HCT116 (cell line): ENCODE measurements around the gene TLCD3A. TPM values are rescaled to one million over a fixed set of nuclear protein-coding genes. Genes with fewer than 3 reads are reported as not detected.

Source experiments
- ATAC-seq: fragments of 200-7000 bp; cut with Tn5 transposase; 2 replicates; pipeline ENCODE4 v1.9.1; 2020; ENCODE audit warnings: mild to moderate bottlenecking, moderate library complexity
- BruUV-seq: library from RNA; stranded (reverse); fragments of 400-500 nt; replicated peaks from 2 replicates; lab custom pipeline; 2021; lab: Mats Ljungman, UMichigan
- CTCF ChIA-PET: fragments of 300-600 bp; sonication (Branson Sonifier 250); formaldehyde crosslinking; loops from one replicate; lab custom pipeline; 2021; ENCODE audit warnings: antibody characterized with exemption; lab: Charles Lee
- POLR2A ChIA-PET: fragments of 300-600, 350-600 bp; sonication (Branson Sonifier 250); formaldehyde crosslinking; loops from one replicate; lab custom pipeline; 2021; ENCODE audit warnings: antibody characterized with exemption; lab: Charles Lee
- RAD21 ChIA-PET, 2 experiments: fragments of 300-600 bp; sonication (Branson Sonifier 250); formaldehyde crosslinking; loops; one replicate each; lab custom pipeline; 2023; ENCODE audit warnings: low total read pairs in 2 of 2; ENCODE audit not compliant: uncharacterized antibody in 2 of 2, unreplicated experiment in 2 of 2, low non-redundant PET in 1 of 2; lab: Charles Lee
- DNase-seq: peaks from one replicate; pipeline ENCODE4 v3.0.0-alpha.2; 2010; ENCODE audit warnings: low read depth, low spot score
- H2AFZ ChIP-seq: fragments of 200-600 bp; shearing (Covaris generic), sonication (generic); 2 replicates; pipeline ENCODE4 v1.6.1; 2017; ENCODE audit warnings: low read depth, mixed run types, mixed read lengths, antibody characterized with exemption, low read length; ENCODE audit not compliant: poor library complexity, severe bottlenecking
- H3K27ac ChIP-seq: 2 replicates; pipeline ENCODE4 v1.5.1; 2012; ENCODE audit warnings: low read depth, low read length
- H3K27me3 ChIP-seq: fragments of 200-600 bp; sonication (generic); 2 replicates; pipeline ENCODE4 v1.6.1; 2016; ENCODE audit warnings: mixed run types, low read length, mixed read lengths; ENCODE audit not compliant: insufficient read depth
- H3K36me3 ChIP-seq, 2 experiments: fragments of 200-500 bp in 1 of 2; fragments of 200-600 bp in 1 of 2; sonication (Bioruptor generic) in 1 of 2; sonication (generic) in 1 of 2; 2 replicates each; pipeline versions ENCODE4 v1.5.1 to v1.6.1; 2014 to 2016; ENCODE audit warnings: low read length in 2 of 2, inconsistent platforms in 1 of 2, mixed read lengths in 1 of 2, mixed run types in 1 of 2; ENCODE audit not compliant: insufficient read depth in 2 of 2, control insufficient read depth in 1 of 2
- H3K4me1 ChIP-seq, 2 experiments: fragments of 200-600 bp in 1 of 2; sonication (generic) in 1 of 2; 2 replicates each; pipeline versions ENCODE4 v1.5.1 to v1.6.1; 2012 to 2017; ENCODE audit warnings: low read length in 2 of 2, inconsistent platforms in 1 of 2, mild to moderate bottlenecking in 1 of 2, mixed read lengths in 1 of 2, mixed run types in 1 of 2, moderate library complexity in 1 of 2; ENCODE audit not compliant: insufficient read depth in 2 of 2, control insufficient read depth in 1 of 2
- H3K4me2 ChIP-seq: fragments of 200-600 bp; sonication (generic); 2 replicates; pipeline ENCODE4 v1.6.1; 2017; ENCODE audit warnings: mixed run types, low read length, mixed read lengths
- H3K4me3 ChIP-seq, 2 experiments: fragments of 200-600 bp in 1 of 2; sonication (generic) in 1 of 2; replicated peaks in 1 of 2; 2 replicates each; pipeline ENCODE4 v1.5.1; 2011 to 2016; ENCODE audit warnings: low read length in 2 of 2, control low read depth in 1 of 2, low read depth in 1 of 2, mild to moderate bottlenecking in 1 of 2, mixed read lengths in 1 of 2, mixed run types in 1 of 2
- H3K79me2 ChIP-seq: fragments of 200-600 bp; sonication (generic); 2 replicates; pipeline ENCODE4 v1.6.1; 2017; ENCODE audit warnings: mild to moderate bottlenecking, mixed run types, low read length, moderate library complexity, mixed read lengths; ENCODE audit not compliant: insufficient read depth
- H3K9ac ChIP-seq: fragments of 200-600 bp; sonication (generic); 2 replicates; pipeline ENCODE4 v1.6.1; 2016; ENCODE audit warnings: low read length, mixed read lengths
- H3K9me2 ChIP-seq: fragments of 200-600 bp; sonication (generic), shearing (Covaris generic); 2 replicates; pipeline ENCODE4 v1.6.1; 2017; ENCODE audit warnings: mixed run types, mild to moderate bottlenecking, moderate library complexity; ENCODE audit not compliant: insufficient read depth
- H3K9me3 ChIP-seq, 2 experiments: fragments of 200-500 bp in 1 of 2; fragments of 200-600 bp in 1 of 2; sonication (Bioruptor generic) in 1 of 2; sonication (generic) in 1 of 2; 2 replicates each; pipeline ENCODE4 v1.6.1; 2014 to 2017; ENCODE audit warnings: low read length in 2 of 2, mixed read lengths in 2 of 2, inconsistent platforms in 1 of 2, low read depth in 1 of 2, mild to moderate bottlenecking in 1 of 2, mixed run types in 1 of 2, moderate library complexity in 1 of 2; ENCODE audit not compliant: control insufficient read depth in 1 of 2, insufficient read depth in 1 of 2
- H4K20me1 ChIP-seq: fragments of 200-600 bp; sonication (generic), shearing (Covaris generic); 2 replicates; pipeline ENCODE4 v1.6.1; 2017; ENCODE audit warnings: mixed run types, mild to moderate bottlenecking, moderate library complexity; ENCODE audit not compliant: insufficient read depth
- CBX3 ChIP-seq: IDR thresholded peaks from 2 replicates; pipeline ENCODE4 v1.6.1; 2012; ENCODE audit warnings: low read depth
- EGR1 ChIP-seq: IDR thresholded peaks from 2 replicates; pipeline ENCODE4 v1.6.1; 2012; ENCODE audit warnings: low read depth
- POLR2A ChIP-seq: IDR thresholded peaks from 2 replicates; pipeline ENCODE4 v1.7.0; 2011; ENCODE audit warnings: borderline replicate concordance; ENCODE audit not compliant: insufficient read depth, insufficient read length; ENCODE audit errors: extremely low read depth
- POLR2AphosphoS5 ChIP-seq: IDR thresholded peaks from 2 replicates; pipeline ENCODE4 v1.6.1; 2011; ENCODE audit warnings: mild to moderate bottlenecking, low read depth, low read length, moderate library complexity
- RAD21 ChIP-seq: IDR thresholded peaks from 2 replicates; pipeline ENCODE4 v1.6.1; 2012; ENCODE audit warnings: low read depth, mild to moderate bottlenecking
- REST ChIP-seq: IDR thresholded peaks from 2 replicates; pipeline ENCODE4 v1.6.1; 2012; ENCODE audit warnings: low read depth
- SP1 ChIP-seq: IDR thresholded peaks from 2 replicates; pipeline ENCODE4 v1.6.1; 2012; ENCODE audit warnings: low read depth
- SRF ChIP-seq: IDR thresholded peaks from 2 replicates; pipeline ENCODE4 v1.6.1; 2012; ENCODE audit warnings: low read depth
- YY1 ChIP-seq: IDR thresholded peaks from 2 replicates; pipeline ENCODE4 v1.6.1; 2011; ENCODE audit warnings: low read length, low read depth, moderate library complexity, mild to moderate bottlenecking; ENCODE audit not compliant: insufficient replicate concordance; ENCODE audit errors: extremely low read depth
- ZNF274 ChIP-seq: fragments of 200-500 bp; sonication (Bioruptor generic); IDR thresholded peaks from 2 replicates; pipeline ENCODE4 v1.6.1; 2014; ENCODE audit warnings: mild to moderate bottlenecking, low read depth, low read length, inconsistent platforms
- intact Hi-C: fragments of 100-400 bp; cut with micrococcal nuclease; formaldehyde crosslinking; loops from 2 replicates; pipeline ENCODE4 v1.10.0; 2022
- total RNA-seq: library from RNA; stranded (reverse); gene quantifications from one replicate; pipeline ENCODE4 v1.2.1, GENCODE V29; 2021; ENCODE audit not compliant: unreplicated experiment
- TF ChIP-seq, protein P1 (sequence below): IDR thresholded peaks from 2 replicates; pipeline ENCODE4 v1.6.1; 2012
- TF ChIP-seq, protein P2 (sequence below): IDR thresholded peaks from 2 replicates; pipeline ENCODE4 v1.6.1; 2011; ENCODE audit warnings: mild to moderate bottlenecking, low read length, moderate library complexity; ENCODE audit not compliant: insufficient replicate concordance; ENCODE audit errors: extremely low read depth
- TF ChIP-seq, protein P3 (sequence below): IDR thresholded peaks from 2 replicates; pipeline ENCODE4 v1.6.1; 2012

The TLCD3A gene
- total RNA-seq, 1 experiment from 2014 or later = 26.0 TPM

DNA sequence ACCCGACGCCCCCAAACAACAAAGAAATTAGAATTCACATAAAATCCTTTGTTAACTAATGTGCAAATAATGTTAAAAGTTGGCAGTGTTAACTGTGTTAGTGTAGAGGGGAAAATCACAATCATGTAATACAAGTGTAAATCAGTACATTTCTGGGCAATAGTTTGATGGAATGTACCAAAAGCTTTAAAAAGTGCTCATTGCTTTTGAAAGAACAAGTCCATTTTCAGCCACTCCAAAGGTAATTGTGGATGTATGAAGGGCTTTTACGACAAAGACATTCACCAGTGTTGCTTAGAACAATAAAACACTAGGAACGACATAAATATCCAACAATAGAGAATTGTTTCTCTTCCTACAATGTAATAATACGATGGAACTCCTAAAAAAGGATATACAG lies 40.6 kb downstream of the TLCD3A start:
- no peaks in the 10 kb centered on the region for H3K4me1 ChIP-seq
- POLR2A ChIA-PET = no interaction called here
- H3K4me3 ChIP-seq = no peak overlapping the region
- CTCF ChIA-PET = no interaction called here
- no peaks in the 10 kb centered on the region for H3K9me2 ChIP-seq
- intact Hi-C loops = no loop called here
- no peak overlapping the region for H3K4me2 ChIP-seq
- BruUV-seq = no TSS peak
- H2AFZ ChIP-seq = no peak overlapping the region
- H3K36me3 ChIP-seq = peaks cover 63 to 68% of the 10 kb centered on the region in 2 experiments
- H3K27me3 ChIP-seq = no peaks in the 10 kb centered on the region
- H3K9me3 ChIP-seq = no peaks in the 10 kb centered on the region
- RAD21 ChIA-PET = no interaction called here
- ATAC-seq = no peak
- H3K79me2 ChIP-seq = peaks cover 16% of the 10 kb centered on the region; the same call in 1 of the 2 replicates
- TF ChIP-seq SP1 (no peak), POLR2A (no peak), EGR1 (no peak), RAD21 (no peak), SRF (no peak), YY1 (no peak), REST (no peak), ZNF274 (no peak), CBX3 (no peak), POLR2AphosphoS5 (no peak)
- TF ChIP-seq, protein P1, sequence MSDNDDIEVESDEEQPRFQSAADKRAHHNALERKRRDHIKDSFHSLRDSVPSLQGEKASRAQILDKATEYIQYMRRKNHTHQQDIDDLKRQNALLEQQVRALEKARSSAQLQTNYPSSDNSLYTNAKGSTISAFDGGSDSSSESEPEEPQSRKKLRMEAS = no peak
- TF ChIP-seq, protein P2, sequence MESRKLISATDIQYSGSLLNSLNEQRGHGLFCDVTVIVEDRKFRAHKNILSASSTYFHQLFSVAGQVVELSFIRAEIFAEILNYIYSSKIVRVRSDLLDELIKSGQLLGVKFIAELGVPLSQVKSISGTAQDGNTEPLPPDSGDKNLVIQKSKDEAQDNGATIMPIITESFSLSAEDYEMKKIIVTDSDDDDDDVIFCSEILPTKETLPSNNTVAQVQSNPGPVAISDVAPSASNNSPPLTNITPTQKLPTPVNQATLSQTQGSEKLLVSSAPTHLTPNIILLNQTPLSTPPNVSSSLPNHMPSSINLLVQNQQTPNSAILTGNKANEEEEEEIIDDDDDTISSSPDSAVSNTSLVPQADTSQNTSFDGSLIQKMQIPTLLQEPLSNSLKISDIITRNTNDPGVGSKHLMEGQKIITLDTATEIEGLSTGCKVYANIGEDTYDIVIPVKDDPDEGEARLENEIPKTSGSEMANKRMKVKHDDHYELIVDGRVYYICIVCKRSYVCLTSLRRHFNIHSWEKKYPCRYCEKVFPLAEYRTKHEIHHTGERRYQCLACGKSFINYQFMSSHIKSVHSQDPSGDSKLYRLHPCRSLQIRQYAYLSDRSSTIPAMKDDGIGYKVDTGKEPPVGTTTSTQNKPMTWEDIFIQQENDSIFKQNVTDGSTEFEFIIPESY = no peak
- TF ChIP-seq, protein P3, sequence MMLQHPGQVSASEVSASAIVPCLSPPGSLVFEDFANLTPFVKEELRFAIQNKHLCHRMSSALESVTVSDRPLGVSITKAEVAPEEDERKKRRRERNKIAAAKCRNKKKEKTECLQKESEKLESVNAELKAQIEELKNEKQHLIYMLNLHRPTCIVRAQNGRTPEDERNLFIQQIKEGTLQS = no peak
- no peak for DNase-seq
- H4K20me1 ChIP-seq = no peaks in the 10 kb centered on the region
- no peak overlapping the region for H3K9ac ChIP-seq
- H3K27ac ChIP-seq = no peak overlapping the region
